KMS-11 (cell line): ENCODE data around the gene WNT7A.

Experiments used
- H2AFZ ChIP-seq: fragments of 200-600 bp; sonication (generic); 2 replicates; pipeline ENCODE4 v1.6.1; 2016; ENCODE audit warnings: antibody characterized with exemption, mixed run types, low read depth
- H3K27ac ChIP-seq: fragments of 200-600 bp; sonication (generic); 2 replicates; pipeline ENCODE4 v1.6.1; 2016; ENCODE audit warnings: mild to moderate bottlenecking, mixed run types
- H3K27me3 ChIP-seq: fragments of 200-600 bp; sonication (generic); 2 replicates; pipeline ENCODE4 v1.6.1; 2017; ENCODE audit warnings: mild to moderate bottlenecking, low read depth, mixed run types, moderate library complexity; ENCODE audit not compliant: insufficient read depth
- H3K36me3 ChIP-seq: fragments of 200-600 bp; sonication (generic); 2 replicates; pipeline ENCODE4 v1.6.1; 2017; ENCODE audit warnings: mild to moderate bottlenecking, mixed run types; ENCODE audit not compliant: insufficient read depth
- H3K4me1 ChIP-seq: fragments of 200-600 bp; sonication (generic); 2 replicates; pipeline ENCODE4 v1.6.1; 2016; ENCODE audit warnings: mild to moderate bottlenecking, low read depth, mixed run types; ENCODE audit not compliant: poor library complexity, severe bottlenecking
- H3K4me2 ChIP-seq: fragments of 200-600 bp; sonication (generic); 2 replicates; pipeline ENCODE4 v1.7.0; 2016; ENCODE audit warnings: mild to moderate bottlenecking, mixed run types
- H3K4me3 ChIP-seq: fragments of 200-600 bp; sonication (generic); IDR thresholded peaks from 2 replicates; pipeline ENCODE4 v1.6.1; 2017; ENCODE audit warnings: low read depth, low read length, mixed read lengths; ENCODE audit not compliant: insufficient read depth
- H3K79me2 ChIP-seq: fragments of 200-600 bp; sonication (generic); 2 replicates; pipeline ENCODE4 v1.6.1; 2016; ENCODE audit warnings: low read depth, mixed run types; ENCODE audit not compliant: insufficient read depth
- H3K9ac ChIP-seq: fragments of 200-600 bp; sonication (generic); 2 replicates; pipeline ENCODE4 v1.6.1; 2016; ENCODE audit warnings: mild to moderate bottlenecking, mixed run types
- H4K20me1 ChIP-seq: fragments of 200-600 bp; sonication (generic); 2 replicates; pipeline ENCODE4 v1.6.1; 2016; ENCODE audit warnings: mild to moderate bottlenecking, mixed run types; ENCODE audit not compliant: insufficient read depth
- CTCF ChIP-seq: fragments of 200-600 bp; sonication (generic); conservative IDR thresholded peaks from 2 replicates; pipeline ENCODE4 v1.6.1; 2017; ENCODE audit warnings: low read depth, mild to moderate bottlenecking, antibody characterized with exemption, low read length, moderate library complexity, mixed read lengths

WNT7A gene

GRCh38 chr3:13873818-13874217 is 6.1 kb downstream of the WNT7A start:
- H3K36me3 ChIP-seq, result no peaks in the 10 kb centered on the region
- H3K27ac ChIP-seq, result no peak overlapping the region
- H2AFZ ChIP-seq, result no peak overlapping the region
- H3K27me3 ChIP-seq, result no peaks in the 10 kb centered on the region
- no peak overlapping the region for H3K9ac ChIP-seq
- H4K20me1 ChIP-seq, result no peaks in the 10 kb centered on the region
- no peak for TF ChIP-seq CTCF
- H3K4me3 ChIP-seq, result no peak overlapping the region
- H3K4me1 ChIP-seq, result no peaks in the 10 kb centered on the region
- H3K79me2 ChIP-seq, result no peaks in the 10 kb centered on the region
- no peak overlapping the region for H3K4me2 ChIP-seq

- H3K4me2 ChIP-seq, result no peak overlapping the region
Measured at GRCh38 chr3:13872451-13872850, 7.4 kb downstream of the WNT7A start.

GRCh38 chr3:13871791-13872190 is 8.1 kb downstream of the WNT7A start:
- Histone ChIP-seq H3K4me1 (no peaks in the 10 kb centered on the region), H3K27ac (no peak overlapping the region), H3K4me2 (no peak overlapping the region), H4K20me1 (no peaks in the 10 kb centered on the region), H3K36me3 (no peaks in the 10 kb centered on the region), H3K4me3 (no peak overlapping the region), H3K79me2 (no peaks in the 10 kb centered on the region), H3K27me3 (no peaks in the 10 kb centered on the region), H3K9ac (no peak overlapping the region), H2AFZ (no peak overlapping the region)
- no peak for TF ChIP-seq CTCF

More at GRCh38 chr3:13872451-13872850, 7.4 kb downstream of the WNT7A start:
- TF ChIP-seq CTCF, result no peak
- Histone ChIP-seq H3K27me3 (no peaks in the 10 kb centered on the region), H3K79me2 (no peaks in the 10 kb centered on the region), H3K4me3 (no peak overlapping the region), H3K4me1 (no peaks in the 10 kb centered on the region), H3K36me3 (no peaks in the 10 kb centered on the region), H3K9ac (no peak overlapping the region), H2AFZ (no peak overlapping the region), H3K27ac (no peak overlapping the region), H4K20me1 (no peaks in the 10 kb centered on the region)

GRCh38 chr3:13870902-13871301 is 9.0 kb downstream of the WNT7A start:
- H3K4me1 ChIP-seq, result no peaks in the 10 kb centered on the region
- H3K27me3 ChIP-seq, result no peaks in the 10 kb centered on the region
- no peak for TF ChIP-seq CTCF
- no peaks in the 10 kb centered on the region for H4K20me1 ChIP-seq
- H3K79me2 ChIP-seq, result no peaks in the 10 kb centered on the region
- H3K9ac ChIP-seq, result no peak overlapping the region
- no peak overlapping the region for H3K4me3 ChIP-seq
- H3K4me2 ChIP-seq, result no peak overlapping the region
- H3K36me3 ChIP-seq, result no peaks in the 10 kb centered on the region
- no peak overlapping the region for H3K27ac ChIP-seq
- H2AFZ ChIP-seq, result no peak overlapping the region
